Heart left ventricle (tissue), 16 donors: Measurements from ENCODE around the gene ADGRV1. TPM values are rescaled to one million over a fixed set of nuclear protein-coding genes. Genes with fewer than 3 reads are reported as not detected.

Source experiments
- ATAC-seq, 4 donors: fragments of 200-7000 bp; cut with Tn5 transposase; one replicate each; pipeline ENCODE4 v1.9.1; 2020 to 2022; ENCODE audit warnings: moderate library complexity in 4 of 4, mild to moderate bottlenecking in 3 of 4, moderate number of reproducible peaks in 1 of 4
- DNase-seq, 5 donors: peaks; one replicate each; pipeline ENCODE4 v3.0.0-alpha.2; 2020
- H3K27ac ChIP-seq, 12 donors: fragments of 200-600 bp; sonication (generic) in 4 of 12; one replicate each; pipeline versions ENCODE4 v1.5.0 to v1.8.0; 2016 to 2022; ENCODE audit warnings: mild to moderate bottlenecking in 2 of 12
- H3K27me3 ChIP-seq, 9 donors: fragments of 200-600 bp; sonication (generic) in 2 of 9; one replicate each; pipeline versions ENCODE4 v1.5.1 to v1.8.0; 2016 to 2022; ENCODE audit warnings: mild to moderate bottlenecking in 3 of 9
- H3K36me3 ChIP-seq, 9 donors: fragments of 200-600 bp; sonication (generic) in 2 of 9; one replicate each; pipeline versions ENCODE4 v1.5.0 to v1.8.0; 2018 to 2022; ENCODE audit warnings: mild to moderate bottlenecking in 2 of 9
- H3K4me1 ChIP-seq, 12 donors: fragments of 200-600 bp; sonication (generic) in 4 of 12; one replicate each; pipeline versions ENCODE4 v1.5.0 to v1.8.0; 2016 to 2022; ENCODE audit warnings: mild to moderate bottlenecking in 3 of 12
- H3K4me3 ChIP-seq, 12 donors: fragments of 200-600 bp; sonication (generic) in 4 of 12; one replicate each; pipeline versions ENCODE4 v1.5.0 to v1.8.0; 2017 to 2022; ENCODE audit warnings: mild to moderate bottlenecking in 9 of 12, moderate library complexity in 4 of 12
- H3K9me3 ChIP-seq, 12 donors: fragments of 200-600 bp; sonication (generic) in 4 of 12; one replicate each; pipeline versions ENCODE4 v1.5.0 to v1.8.0; 2016 to 2022; ENCODE audit warnings: mild to moderate bottlenecking in 1 of 12
- POLR2A ChIP-seq, 2 donors: fragments of 450-650 bp; IDR thresholded peaks; one replicate each; pipeline ENCODE4 v1.6.1; 2017; ENCODE audit warnings: antibody characterized with exemption in 2 of 2, mild to moderate bottlenecking in 2 of 2, moderate library complexity in 2 of 2
- WGBS, 4 donors: extraction: QIAGEN DNeasy Blood & Tissue Kit in 2 of 4; methylation state at CpG; one replicate each; pipeline versions ENCODE4 v1.1.5 to v1.1.7; 2013 to 2018; 5-methylcytosine and 5-hydroxymethylcytosine counted together
- intact Hi-C, 10 donors: fragments of 100-400 bp; cut with DNase I; formaldehyde crosslinking; loops; one replicate each; pipeline versions ENCODE4 v1.11.1 to v1.14.2; 2022
- polyA plus RNA-seq, 2 donors: library from polyadenylated mRNA; stranded (reverse); fragments of 200-250 nt; gene quantifications; one replicate each; pipeline ENCODE4 v1.2.3, GENCODE V29; 2013
- total RNA-seq, 9 donors: library from RNA; depleted of rRNA in 2 of 9; stranded (reverse); fragments of >200 nt in 2 of 9; fragmentation: NEBNext Ultra II Directional in 3 of 9; extraction: Animal tissue kit (Norgen Biotek cat#: 25700) in 3 of 9; gene quantifications; one replicate each; pipeline versions ENCODE4 v1.1.0 to v1.2.4, GENCODE V29; 2016 to 2023
- TF ChIP-seq, protein P1 (sequence below), 12 donors: fragments of 200-600 bp; sonication (generic) in 4 of 12; IDR thresholded peaks; one replicate each; pipeline versions ENCODE4 v1.5.0 to v1.8.0; 2018 to 2022; ENCODE audit warnings: antibody characterized with exemption in 12 of 12, mild to moderate bottlenecking in 5 of 12
- donor health status: ischemic (EF 13 %, LVEDD 7.1; RV severe dilation, severe dysfunction).
- donor health status: healthy with polysubstance abuse.
- donor health status: DM: no; HTN: yes; CAD: no.
- donor health status: DM: no; HTN: no; CAD: no.
- donor health status: ischemic (EF 25% LVEDD 6.9; RV normal size, moderate dysfunction).
- donor health status: ischemic (EF 25% LVEDD 5.7; RV mildly dilated, moderate dysfunction).
- donor health status: healthy.
- donor health status: DM: yes; HTN: yes; CAD: no.
- donor health status: ischemic (EF 35%, LVEDD 5.7; RV mildly dilated, moderate dysfunction).
- donor health status: nonischemic (EF 11% LVEDD 7.7; RV severe dilation, severe dysfunction).
- donor health status: DM: yes; HTN: yes; CAD: no.
- donor health status: PGD.
- donor health status: ischemic (EF 29% LVEDD 5.4; RV normal size, mild dysfunction).
- donor health status: nonischemic (EF 23%, LVEDD 6.1; RV moderate dilation, normal function).

The ADGRV1 gene
- total and polyA plus RNA-seq, 11 donors, result 0.25 to 0.29 TPM; not detected in 9

DNA sequence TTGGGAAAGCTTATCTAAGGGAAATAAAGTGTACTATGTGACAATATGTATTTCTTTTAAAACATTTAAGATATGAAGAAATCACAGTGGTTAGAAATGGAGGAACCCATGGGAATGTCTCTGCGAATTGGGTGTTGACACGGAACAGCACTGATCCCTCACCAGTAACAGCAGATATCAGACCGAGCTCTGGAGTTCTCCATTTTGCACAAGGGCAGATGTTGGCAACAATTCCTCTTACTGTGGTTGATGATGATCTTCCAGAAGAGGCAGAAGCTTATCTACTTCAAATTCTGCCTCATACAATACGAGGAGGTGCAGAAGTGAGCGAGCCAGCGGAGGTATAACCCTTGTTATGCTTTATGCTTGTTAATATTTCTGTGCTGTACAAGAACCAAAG, 69.9 kb downstream of the ADGRV1 start:
- no peaks in the 10 kb centered on the region for H3K36me3 ChIP-seq
- no peak overlapping the region for H3K27ac ChIP-seq
- H3K4me1 ChIP-seq, result no peaks in the 10 kb centered on the region
- peaks cover 0 to 7% (median 0%) of the 10 kb centered on the region in 9 donors for H3K27me3 ChIP-seq
- no peak for TF ChIP-seq POLR2A (IDR thresholded peaks at IDR 0.05)
- TF ChIP-seq, protein P1, sequence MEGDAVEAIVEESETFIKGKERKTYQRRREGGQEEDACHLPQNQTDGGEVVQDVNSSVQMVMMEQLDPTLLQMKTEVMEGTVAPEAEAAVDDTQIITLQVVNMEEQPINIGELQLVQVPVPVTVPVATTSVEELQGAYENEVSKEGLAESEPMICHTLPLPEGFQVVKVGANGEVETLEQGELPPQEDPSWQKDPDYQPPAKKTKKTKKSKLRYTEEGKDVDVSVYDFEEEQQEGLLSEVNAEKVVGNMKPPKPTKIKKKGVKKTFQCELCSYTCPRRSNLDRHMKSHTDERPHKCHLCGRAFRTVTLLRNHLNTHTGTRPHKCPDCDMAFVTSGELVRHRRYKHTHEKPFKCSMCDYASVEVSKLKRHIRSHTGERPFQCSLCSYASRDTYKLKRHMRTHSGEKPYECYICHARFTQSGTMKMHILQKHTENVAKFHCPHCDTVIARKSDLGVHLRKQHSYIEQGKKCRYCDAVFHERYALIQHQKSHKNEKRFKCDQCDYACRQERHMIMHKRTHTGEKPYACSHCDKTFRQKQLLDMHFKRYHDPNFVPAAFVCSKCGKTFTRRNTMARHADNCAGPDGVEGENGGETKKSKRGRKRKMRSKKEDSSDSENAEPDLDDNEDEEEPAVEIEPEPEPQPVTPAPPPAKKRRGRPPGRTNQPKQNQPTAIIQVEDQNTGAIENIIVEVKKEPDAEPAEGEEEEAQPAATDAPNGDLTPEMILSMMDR (IDR thresholded peaks at IDR 0.05), result no peak
- H3K9me3 ChIP-seq, result no peaks in the 10 kb centered on the region
- WGBS, 4 donors, result 61 to 70% (median 64%) methylated on average over 6 of the region's 6 CpGs
- intact Hi-C loops, result no loop called here
- no peak overlapping the region for H3K4me3 ChIP-seq
- ATAC-seq (no peak), DNase-seq (no peak)

DNA sequence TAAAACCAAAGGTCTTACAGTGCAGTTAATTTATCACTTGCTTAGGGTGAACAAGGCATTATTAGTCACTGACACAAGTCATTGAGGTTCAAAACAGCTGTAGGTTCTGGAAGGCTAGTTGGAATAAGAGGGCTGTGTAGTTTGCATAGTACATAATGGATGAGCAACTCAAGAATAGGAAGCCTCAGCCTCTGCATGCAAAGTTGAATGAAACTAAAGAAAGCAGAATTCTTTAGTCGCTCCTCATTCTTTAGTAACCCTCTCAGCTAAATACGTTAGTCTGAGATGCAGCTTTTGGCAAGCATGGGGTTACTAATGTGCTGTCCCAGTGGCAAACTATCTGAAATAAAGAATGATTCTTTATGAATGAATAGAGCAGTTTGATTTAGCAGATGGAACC, 74.2 kb downstream of the ADGRV1 start:
- WGBS, 4 donors, result 82 to 89% (median 87%) methylated on average over 2 of the region's 2 CpGs
- ATAC-seq (no peak), DNase-seq (no peak)
- Histone ChIP-seq H3K4me3 (no peak overlapping the region), H3K27ac (no peak overlapping the region), H3K27me3 (peaks cover 0 to 12% (median 0%) of the 10 kb centered on the region in 9 donors), H3K36me3 (no peaks in the 10 kb centered on the region), H3K9me3 (no peaks in the 10 kb centered on the region), H3K4me1 (no peaks in the 10 kb centered on the region)
- intact Hi-C loops, result no loop called here
- no peak for TF ChIP-seq POLR2A (IDR thresholded peaks at IDR 0.05)
- TF ChIP-seq, protein P1 (IDR thresholded peaks at IDR 0.05), result no peak

DNA sequence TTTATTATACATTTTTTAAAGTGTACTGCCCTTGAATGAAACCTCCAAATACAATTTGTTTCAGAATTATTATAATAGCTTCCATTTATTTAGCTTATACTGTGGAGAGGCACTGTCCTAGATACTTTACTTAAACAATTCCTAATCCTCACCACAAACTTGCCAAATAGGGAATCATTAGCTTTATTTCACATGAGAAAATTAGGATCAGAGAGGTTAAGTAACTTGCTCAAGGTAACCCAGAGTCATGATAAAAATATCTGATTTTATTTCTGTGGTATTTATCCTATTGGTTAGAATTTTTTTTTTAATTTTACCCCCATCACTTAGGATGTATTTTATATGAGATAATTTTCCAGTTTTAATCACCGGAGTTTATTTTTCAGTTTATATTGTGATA, 78.4 kb downstream of the ADGRV1 start:
- Histone ChIP-seq H3K27ac (no peak overlapping the region), H3K27me3 (peaks cover 0 to 12% (median 0%) of the 10 kb centered on the region in 9 donors), H3K4me3 (no peak overlapping the region), H3K4me1 (no peaks in the 10 kb centered on the region), H3K9me3 (no peaks in the 10 kb centered on the region), H3K36me3 (no peaks in the 10 kb centered on the region)
- TF ChIP-seq, protein P1 (IDR thresholded peaks at IDR 0.05), result no peak
- TF ChIP-seq POLR2A (IDR thresholded peaks at IDR 0.05), result no peak
- intact Hi-C loops, result no loop called here
- DNase-seq (no peak), ATAC-seq (no peak)
- WGBS, 4 donors, result 0 to 47% (median 44%) methylated on average over 1 of the region's 1 CpG

DNA sequence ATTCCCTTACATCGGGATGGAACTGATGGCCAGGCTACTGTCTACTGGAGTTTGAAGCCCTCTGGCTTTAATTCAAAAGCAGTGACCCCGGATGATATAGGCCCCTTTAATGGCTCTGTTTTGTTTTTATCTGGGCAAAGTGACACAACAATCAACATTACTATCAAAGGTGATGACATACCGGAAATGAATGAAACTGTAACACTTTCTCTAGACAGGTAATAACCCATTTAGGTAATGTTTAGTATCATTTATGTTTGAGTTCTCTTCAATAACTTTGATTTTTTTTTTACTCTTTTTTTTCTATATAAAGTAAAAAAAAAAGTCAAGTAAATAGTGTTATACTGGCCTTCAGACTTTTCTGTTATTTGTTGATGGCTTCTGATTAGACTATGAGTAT, 79.1 kb downstream of the ADGRV1 start:
- ATAC-seq (no peak), DNase-seq (no peak)
- Histone ChIP-seq H3K4me3 (no peak overlapping the region), H3K36me3 (no peaks in the 10 kb centered on the region), H3K27me3 (peaks cover 0 to 12% (median 0%) of the 10 kb centered on the region in 9 donors), H3K4me1 (no peaks in the 10 kb centered on the region), H3K9me3 (no peaks in the 10 kb centered on the region), H3K27ac (no peak overlapping the region)
- intact Hi-C loops, result no loop called here
- TF ChIP-seq POLR2A (IDR thresholded peaks at IDR 0.05), result no peak
- TF ChIP-seq, protein P1 (IDR thresholded peaks at IDR 0.05), result no peak
- WGBS, 4 donors, result 58 to 66% (median 62%) methylated on average over 3 of the region's 3 CpGs
